ENCODE measurements around the gene KRTAP19-6. TPM values are rescaled to one million over a fixed set of nuclear protein-coding genes. Genes with fewer than 3 reads are reported as not detected.
A peak's percentile ranks its signal among the peaks of the same experiment; 100 is the strongest.
"Not testable (repeated sequence)": the region's sequence is repeated elsewhere in the genome, so short reads cannot be mapped to it uniquely, and the experiment has no call there.

Gene KRTAP19-6
- total RNA-seq, 1 donor from 2014 or later, result not detected

GRCh38 chr21:30505621-30506205, 36.0 kb downstream of the KRTAP19-6 start:
- peak; percentile 61 for TF ChIP-seq CTCF (IDR thresholded peaks at IDR 0.05; ENCODE audit: unreplicated experiment)
- H3K27me3 Mint-ChIP-seq; H3K27ac Mint-ChIP-seq; H3K36me3 Mint-ChIP-seq (ENCODE audit: insufficient read depth); H3K4me1 Mint-ChIP-seq (ENCODE audit: low read depth); H3K9me3 Mint-ChIP-seq (ENCODE audit: low read depth); DNase-seq (ENCODE audit: low spot score, unreplicated experiment); H3K4me3 Mint-ChIP-seq (ENCODE audit: low read depth): not testable (repeated sequence)

- no peak for DNase-seq (ENCODE audit: low spot score, unreplicated experiment)
- H3K36me3 Mint-ChIP-seq (ENCODE audit: insufficient read depth), result no peaks in the 10 kb centered on the region
- no peaks in the 10 kb centered on the region for H3K4me1 Mint-ChIP-seq (ENCODE audit: low read depth)
- H3K27me3 Mint-ChIP-seq, result no peaks in the 10 kb centered on the region
- no peak for TF ChIP-seq CTCF (IDR thresholded peaks at IDR 0.05; ENCODE audit: unreplicated experiment)
- H3K4me3 Mint-ChIP-seq (ENCODE audit: low read depth), result no peak within 1 kb of the TSS
- H3K27ac Mint-ChIP-seq, result no peak within 1 kb of the TSS
- no peaks in the 10 kb centered on the region for H3K9me3 Mint-ChIP-seq (ENCODE audit: low read depth)
Observed at GRCh38 chr21:30502041-30502440, 39.6 kb downstream of the KRTAP19-6 start, which contains the start of gene KRTAP19-5. Gene KRTAP19-5, minus strand, starts transcription at chr21:30502141. Its CDS starts 51 bp downstream, at chr21:30502090.

GRCh38 chr21:30497065-30497464, 44.6 kb downstream of the KRTAP19-6 start, which contains the start of gene KRTAP19-4:
Gene KRTAP19-4, minus strand, starts transcription at chr21:30497165. Its CDS starts 55 bp downstream, at chr21:30497110.
- Mint-ChIP-seq H3K36me3 (ENCODE audit: insufficient read depth) (no peaks in the 10 kb centered on the region), H3K9me3 (ENCODE audit: low read depth) (peaks cover 3% of the 10 kb centered on the region), H3K27ac (no peak within 1 kb of the TSS), H3K4me3 (ENCODE audit: low read depth) (no peak within 1 kb of the TSS), H3K4me1 (ENCODE audit: low read depth) (no peaks in the 10 kb centered on the region), H3K27me3 (no peaks in the 10 kb centered on the region)
- TF ChIP-seq CTCF (IDR thresholded peaks at IDR 0.05; ENCODE audit: unreplicated experiment), result no peak
- no peak for DNase-seq (ENCODE audit: low spot score, unreplicated experiment)

- Mint-ChIP-seq H3K27me3 (no peaks in the 10 kb centered on the region), H3K9me3 (ENCODE audit: low read depth) (peaks cover 9% of the 10 kb centered on the region), H3K27ac (no peak within 1 kb of the TSS), H3K4me1 (ENCODE audit: low read depth) (no peaks in the 10 kb centered on the region), H3K4me3 (ENCODE audit: low read depth) (no peak within 1 kb of the TSS), H3K36me3 (ENCODE audit: insufficient read depth) (no peaks in the 10 kb centered on the region)
- TF ChIP-seq CTCF (IDR thresholded peaks at IDR 0.05; ENCODE audit: unreplicated experiment), result no peak
- no peak for DNase-seq (ENCODE audit: low spot score, unreplicated experiment)
Observed at GRCh38 chr21:30491963-30492428, 49.7 kb downstream of the KRTAP19-6 start, which contains the start of gene KRTAP19-3. Gene KRTAP19-3, minus strand, starts transcription at chr21:30492013. Its CDS starts 56 bp downstream, at chr21:30491957.

Other genes with a start within 250 kb of the KRTAP19-6 start
- not detected in 2 replicates for gene KRTAP26-1, start 221.5 kb downstream of the KRTAP19-6 start, total RNA-seq
- not detected in 2 replicates for gene KRTAP27-1, start 204.2 kb downstream of the KRTAP19-6 start, total RNA-seq
- not detected in 2 replicates for gene KRTAP23-1, start 193.3 kb downstream of the KRTAP19-6 start, total RNA-seq
- not detected in 2 replicates for gene KRTAP13-2, start 169.6 kb downstream of the KRTAP19-6 start, total RNA-seq
- not detected in 2 replicates for gene KRTAP13-1, start 145.8 kb downstream of the KRTAP19-6 start, total RNA-seq
- gene KRTAP13-3, start 115.9 kb downstream of the KRTAP19-6 start, total RNA-seq, result not detected in 2 replicates
- gene KRTAP13-4, start 111.6 kb downstream of the KRTAP19-6 start, total RNA-seq, result not detected in 2 replicates
- not detected in 2 replicates for gene KRTAP15-1, start 101.6 kb downstream of the KRTAP19-6 start, total RNA-seq
- not detected in 2 replicates for gene KRTAP19-1, start 61.5 kb downstream of the KRTAP19-6 start, total RNA-seq
- not detected in 2 replicates for gene KRTAP19-2, start 54.4 kb downstream of the KRTAP19-6 start, total RNA-seq
- gene KRTAP19-3, start 49.9 kb downstream of the KRTAP19-6 start, total RNA-seq, result not detected in 2 replicates
- gene KRTAP19-4, start 44.7 kb downstream of the KRTAP19-6 start, total RNA-seq, result not detected in 2 replicates
- not detected in 2 replicates for gene KRTAP19-5, start 39.7 kb downstream of the KRTAP19-6 start, total RNA-seq
- not detected in 2 replicates for gene KRTAP19-7, start 19.4 kb upstream of the KRTAP19-6 start, total RNA-seq
- not detected in 2 replicates for gene KRTAP22-2, start 48.5 kb upstream of the KRTAP19-6 start, total RNA-seq
- not detected in 2 replicates for gene KRTAP6-3, start 50.6 kb upstream of the KRTAP19-6 start, total RNA-seq
- gene KRTAP6-2, start 57.0 kb upstream of the KRTAP19-6 start, total RNA-seq, result not detected in 2 replicates
- gene KRTAP22-1, start 59.2 kb upstream of the KRTAP19-6 start, total RNA-seq, result not detected in 2 replicates
- not detected in 2 replicates for gene KRTAP6-1, start 72.1 kb upstream of the KRTAP19-6 start, total RNA-seq
- not detected in 2 replicates for gene KRTAP20-1, start 74.6 kb upstream of the KRTAP19-6 start, total RNA-seq
- gene KRTAP20-4, start 78.8 kb upstream of the KRTAP19-6 start, total RNA-seq, result not detected in 2 replicates
- gene KRTAP20-2, start 93.3 kb upstream of the KRTAP19-6 start, total RNA-seq, result not detected in 2 replicates
- gene KRTAP20-3, start 101.0 kb upstream of the KRTAP19-6 start, total RNA-seq, result not detected in 2 replicates
- gene KRTAP21-3, start 176.9 kb upstream of the KRTAP19-6 start, total RNA-seq, result not detected in 2 replicates
- gene KRTAP21-2, start 205.4 kb upstream of the KRTAP19-6 start, total RNA-seq, result not detected in 2 replicates
- not detected in 2 replicates for gene KRTAP21-1, start 213.6 kb upstream of the KRTAP19-6 start, total RNA-seq